G401.6 (cell line): ENCODE measurements around the gene ANP32E.
A peak's percentile ranks its signal among the peaks of the same experiment; 100 is the strongest.

Experiments
- FAIRE-seq: peaks from 2 replicates; lab custom pipeline; 2012; peaks lifted over from hg19 to GRCh38; lab: Jason Lieb, UNC

Gene ANP32E

GRCh38 chr1:150235852-150236613 is at the start of gene ANP32E:
Gene ANP32E (minus strand): TSS chr1:150236112. CDS start chr1:150235786, 326 bp downstream.
- peak; percentile 99 for FAIRE-seq

DNA sequence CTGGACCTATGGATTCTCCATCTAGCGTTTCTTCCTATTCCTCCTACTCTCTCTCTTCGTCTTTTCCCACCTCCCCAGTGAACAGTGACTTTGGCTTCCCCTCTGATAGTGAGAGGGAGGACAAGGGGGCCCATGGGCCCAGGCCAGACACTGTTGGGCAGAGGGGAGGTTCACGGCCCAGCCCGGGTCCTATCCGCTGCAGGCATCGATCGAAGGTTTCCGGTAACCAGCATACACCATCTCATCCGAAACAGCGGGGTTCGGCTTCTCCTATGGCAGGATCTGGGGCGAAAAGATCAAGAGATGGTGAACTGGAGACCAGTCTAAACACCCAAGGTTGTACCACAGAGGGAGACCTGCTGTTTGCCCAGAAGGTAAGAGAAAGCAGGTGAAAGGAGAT is 47.3 kb upstream of the ANP32E start:
- no peak for FAIRE-seq

DNA sequence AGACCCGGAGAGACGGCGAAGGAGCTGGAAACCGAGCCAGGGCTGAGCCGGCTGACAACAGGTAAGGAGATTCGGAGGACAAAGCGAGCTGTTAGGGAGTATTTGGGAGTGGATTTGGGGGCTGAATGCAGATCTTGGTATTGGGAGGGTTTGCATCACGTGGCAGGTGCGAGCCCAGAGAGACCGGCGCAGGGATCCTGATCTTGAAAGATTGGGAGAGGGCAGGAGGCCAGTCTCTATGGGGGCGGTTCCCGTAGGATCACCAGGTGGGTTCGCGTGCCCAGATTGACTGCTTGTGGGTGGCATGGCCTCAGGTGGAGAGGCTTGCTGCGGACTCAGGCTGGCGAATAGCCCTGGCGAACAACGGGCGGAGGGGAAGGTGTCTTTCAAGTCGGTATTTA is 46.6 kb upstream of the ANP32E start:
- FAIRE-seq, result no peak

GRCh38 chr1:150281758-150282557 is 46.0 kb upstream of the ANP32E start, which contains the start of gene CIART:
Gene CIART (plus strand): TSS chr1:150282554. CDS start chr1:150283268, 714 bp downstream.
- FAIRE-seq, result peak; percentile 93

- peak; percentile 42 for FAIRE-seq
Observed at GRCh38 chr1:150281221-150281757, 45.4 kb upstream of the ANP32E start.

GRCh38 chr1:150280138-150280707 is 44.3 kb upstream of the ANP32E start:
- no peak for FAIRE-seq

DNA sequence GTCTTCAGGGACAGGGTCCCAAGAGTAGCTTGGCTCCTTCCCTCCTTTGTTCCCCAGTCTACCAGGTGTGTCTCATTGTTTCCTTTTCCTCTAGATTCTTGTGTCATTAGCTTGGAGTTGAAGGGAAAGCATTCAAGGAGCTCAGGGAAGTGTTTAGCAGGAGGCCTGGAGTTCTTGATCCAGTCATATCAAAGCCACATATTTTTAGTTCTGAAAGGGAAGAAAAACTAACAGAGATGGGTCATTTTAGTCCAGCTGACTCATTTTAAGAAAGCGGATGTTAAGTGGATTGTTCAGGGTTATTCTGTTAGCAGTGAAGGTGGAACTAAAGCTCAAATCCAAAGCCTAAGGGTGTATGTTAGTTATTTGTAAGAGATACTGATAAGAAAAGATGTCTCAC is 37.4 kb upstream of the ANP32E start:
- no peak for FAIRE-seq

DNA sequence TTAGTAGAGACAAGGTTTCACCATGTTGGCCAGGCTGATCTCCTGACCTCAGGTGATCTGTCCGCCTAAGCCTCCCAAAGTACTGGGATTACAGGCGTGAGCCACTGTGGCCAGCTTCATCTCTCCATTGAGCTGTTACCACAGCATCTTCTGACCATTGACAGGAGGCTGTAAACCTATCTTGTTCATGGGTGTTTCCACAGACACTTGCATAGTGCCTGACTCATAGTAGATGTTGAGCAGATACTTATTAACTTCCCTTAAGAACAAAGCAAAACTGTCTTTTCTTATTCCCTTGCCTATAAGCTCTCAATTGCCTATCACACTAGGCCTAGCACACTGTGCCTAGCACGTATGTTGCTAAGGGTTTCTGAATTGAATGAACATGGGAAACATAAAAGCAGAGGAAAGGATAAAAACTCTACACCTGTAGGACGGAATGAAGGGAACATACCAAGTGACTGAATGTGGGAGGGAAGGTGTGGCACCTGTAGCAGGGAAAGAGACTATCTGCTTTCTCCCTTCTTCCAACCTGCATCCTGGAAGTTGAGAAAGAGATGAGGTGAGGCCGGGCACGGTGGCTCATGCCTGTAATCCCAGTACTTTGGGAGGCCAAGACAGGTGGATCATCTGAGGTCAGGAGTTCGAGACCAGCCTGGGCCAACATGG is 35.5 kb upstream of the ANP32E start:
- no peak for FAIRE-seq

- FAIRE-seq, result no peak
Observed at GRCh38 chr1:150269451-150269850, 33.5 kb upstream of the ANP32E start.

DNA sequence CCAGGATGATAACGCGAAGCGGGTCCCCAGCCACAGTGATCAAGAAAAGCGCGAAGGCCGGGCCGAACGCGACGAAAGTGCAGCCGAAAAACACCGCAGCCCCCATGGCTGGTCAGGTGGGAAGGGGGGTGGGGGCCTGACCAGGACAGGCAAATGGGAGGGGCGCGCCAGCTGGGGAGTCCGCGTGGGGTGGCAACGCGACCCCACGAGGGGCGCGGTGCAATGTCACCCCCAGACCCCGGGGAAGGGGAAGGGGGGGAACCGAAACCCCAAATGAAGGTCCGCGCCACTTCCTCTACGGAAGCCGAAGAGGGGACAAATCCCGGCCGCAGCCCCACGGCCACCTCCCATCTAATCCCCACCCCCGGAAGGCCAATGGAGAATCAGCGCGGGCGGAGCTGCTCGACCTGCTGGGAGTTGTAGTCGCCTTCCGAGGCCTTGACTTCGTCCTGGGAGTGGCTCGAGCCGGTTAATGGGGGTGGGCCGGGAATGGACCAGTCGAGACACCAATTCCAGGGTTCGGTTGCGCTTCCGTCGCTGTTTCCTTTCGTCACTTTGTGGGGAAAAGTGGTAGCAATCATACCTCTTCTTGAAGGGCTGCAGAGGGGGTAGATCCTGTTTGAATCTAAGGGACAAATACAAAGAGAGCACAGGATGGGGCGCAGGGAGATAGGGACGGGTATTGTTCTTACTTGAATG is 32.9 kb upstream of the ANP32E start, which contains the start of gene APH1A:
APH1A (minus strand) TSS at position 312 of the 699 bp plus-strand sequence; CDS start at position 106, 206 bp downstream.
- peak; percentile 96 for FAIRE-seq

GRCh38 chr1:150268340-150268704 is 32.4 kb upstream of the ANP32E start:
- no peak for FAIRE-seq

- no peak for FAIRE-seq
Observed at GRCh38 chr1:150267896-150268295, 32.0 kb upstream of the ANP32E start.

GRCh38 chr1:150263549-150263948 is 27.6 kb upstream of the ANP32E start:
- no peak for FAIRE-seq

DNA sequence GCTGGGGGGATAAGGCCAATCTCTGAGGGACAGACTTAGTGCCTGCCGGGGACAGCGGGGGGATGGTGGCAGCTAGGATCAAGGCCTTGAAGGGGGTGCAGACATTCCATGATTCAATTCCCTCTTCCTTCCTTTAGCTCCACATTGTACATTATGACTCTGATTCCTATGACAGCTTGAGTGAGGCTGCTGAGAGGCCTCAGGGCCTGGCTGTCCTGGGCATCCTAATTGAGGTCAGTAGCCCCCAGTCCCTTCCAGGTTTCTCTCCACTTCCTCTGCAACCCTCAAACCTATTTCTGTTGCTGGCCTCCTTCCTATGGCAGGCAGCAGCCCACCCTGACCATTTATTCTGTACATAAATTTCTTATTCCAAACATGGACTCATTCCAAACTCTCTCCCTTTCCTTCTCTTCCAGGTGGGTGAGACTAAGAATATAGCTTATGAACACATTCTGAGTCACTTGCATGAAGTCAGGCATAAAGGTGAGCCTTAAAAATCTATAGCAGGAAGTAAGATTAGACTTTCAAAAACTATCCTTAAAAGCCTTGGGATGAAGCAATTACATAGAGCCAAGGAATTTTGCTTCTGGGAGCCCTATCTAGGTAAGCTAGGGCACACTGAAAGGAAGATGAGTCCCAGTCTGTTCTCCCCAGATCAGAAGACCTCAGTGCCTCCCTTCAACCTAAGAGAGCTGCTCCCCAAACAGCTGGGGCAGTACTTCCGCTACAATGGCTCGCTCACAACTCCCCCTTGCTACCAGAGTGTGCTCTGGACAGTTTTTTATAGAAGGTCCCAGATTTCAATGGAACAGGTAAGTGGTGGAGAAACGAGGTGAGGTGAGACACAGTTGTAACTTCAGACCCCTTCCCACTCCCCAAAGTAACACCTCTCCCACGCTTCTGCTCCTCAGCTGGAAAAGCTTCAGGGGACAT is 26.7 kb upstream of the ANP32E start:
- no peak for FAIRE-seq

GRCh38 chr1:150261367-150261766 is 25.5 kb upstream of the ANP32E start:
- no peak for FAIRE-seq

GRCh38 chr1:150259758-150260669 is 24.1 kb upstream of the ANP32E start:
- peak; percentile 88 for FAIRE-seq

DNA sequence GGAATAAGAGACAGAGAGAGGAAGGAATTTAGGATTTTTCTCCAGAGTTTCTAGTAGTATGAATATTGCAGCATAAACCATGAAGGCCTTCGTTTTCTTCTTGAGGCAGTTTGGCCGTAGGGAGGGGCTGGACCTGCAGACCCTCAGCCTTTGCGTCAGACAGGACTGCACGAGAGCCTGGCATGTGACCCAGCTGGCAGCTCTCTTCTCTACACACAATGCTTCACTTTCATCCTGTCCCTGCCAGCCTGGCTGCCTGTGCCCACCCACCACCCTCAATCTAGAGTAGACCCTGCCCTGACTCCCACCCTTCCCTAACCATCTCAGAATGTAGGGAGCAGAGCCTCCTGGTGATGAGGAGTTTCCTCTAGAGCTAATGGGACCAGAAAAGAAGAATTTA is 23.3 kb upstream of the ANP32E start:
- no peak for FAIRE-seq

DNA sequence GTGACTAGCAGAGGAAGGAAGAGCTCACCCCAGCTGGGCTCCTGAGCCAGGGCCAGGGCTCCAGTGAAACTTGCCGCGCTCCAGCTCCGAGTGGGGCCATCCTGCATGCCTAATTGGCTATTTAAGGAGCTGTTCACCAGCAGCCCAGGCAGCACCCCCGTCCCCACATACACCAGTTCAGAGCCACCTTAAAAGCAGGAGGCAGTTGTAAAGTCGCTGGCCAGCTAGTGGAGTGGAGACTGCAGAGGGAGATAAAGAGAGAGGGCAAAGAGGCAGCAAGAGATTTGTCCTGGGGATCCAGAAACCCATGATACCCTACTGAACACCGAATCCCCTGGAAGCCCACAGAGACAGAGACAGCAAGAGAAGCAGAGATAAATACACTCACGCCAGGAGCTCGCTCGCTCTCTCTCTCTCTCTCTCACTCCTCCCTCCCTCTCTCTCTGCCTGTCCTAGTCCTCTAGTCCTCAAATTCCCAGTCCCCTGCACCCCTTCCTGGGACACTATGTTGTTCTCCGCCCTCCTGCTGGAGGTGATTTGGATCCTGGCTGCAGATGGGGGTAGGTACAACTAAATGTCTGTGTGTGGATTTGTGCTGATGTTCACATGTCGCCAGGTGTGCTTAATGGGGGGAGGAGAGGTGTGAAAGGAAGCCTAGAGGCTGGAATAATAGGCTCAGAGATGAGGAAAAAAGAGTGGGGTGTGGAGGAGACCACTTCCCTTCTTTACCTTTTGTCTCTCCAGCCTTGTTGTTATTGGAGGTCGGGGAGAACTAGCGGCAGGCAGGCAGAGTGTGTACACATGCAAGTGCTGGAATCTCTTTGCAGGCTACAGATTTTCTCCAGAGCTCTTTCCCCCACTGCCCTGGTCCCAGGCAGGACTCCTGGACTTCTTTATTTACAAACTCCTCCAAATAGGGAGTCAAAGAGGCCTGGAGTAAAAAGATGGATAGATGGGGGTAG is 22.0 kb upstream of the ANP32E start, which contains the start of gene CA14:
CA14 (plus strand) TSS at position 151 of the 962 bp plus-strand sequence; CDS start at position 506, 355 bp downstream.
- FAIRE-seq, result peak; percentile 67
